H9 (cell line): ENCODE results near the gene CDH4. TPM values are rescaled to one million over a fixed set of nuclear protein-coding genes. Genes with fewer than 3 reads are reported as not detected.

Experiments used
- DNase-seq: peaks from one replicate; pipeline ENCODE4 v3.0.0-alpha.2; 2017
- H2AFZ ChIP-seq: one replicate; pipeline ENCODE4 v1.6.1; 2013; ENCODE audit warnings: mild to moderate bottlenecking, low read length, control low read depth, moderate library complexity
- H2AK5ac ChIP-seq: 2 replicates; pipeline ENCODE4 v1.6.1; 2013; ENCODE audit warnings: low read length, control low read depth, mixed read lengths; ENCODE audit not compliant: insufficient read length
- H2BK120ac ChIP-seq: one replicate; pipeline ENCODE4 v1.6.1; 2013; ENCODE audit warnings: low read depth, mild to moderate bottlenecking, low read length, control low read depth, inconsistent platforms; ENCODE audit not compliant: poor library complexity, severe bottlenecking
- H2BK12ac ChIP-seq: 2 replicates; pipeline ENCODE4 v1.6.1; 2013; ENCODE audit warnings: low read length, control low read depth, mixed read lengths, low read depth; ENCODE audit not compliant: insufficient read length
- H2BK15ac ChIP-seq: 2 replicates; pipeline ENCODE4 v1.6.1; 2013; ENCODE audit warnings: low read depth, low read length, control low read depth
- H2BK20ac ChIP-seq: one replicate; pipeline ENCODE4 v1.6.1; 2013; ENCODE audit warnings: low read depth, mild to moderate bottlenecking, low read length, control low read depth, inconsistent platforms; ENCODE audit not compliant: poor library complexity, severe bottlenecking
- H2BK5ac ChIP-seq: 2 replicates; pipeline ENCODE4 v1.6.1; 2013; ENCODE audit warnings: low read length, control low read depth, mixed read lengths; ENCODE audit not compliant: insufficient read length
- H3K14ac ChIP-seq: 2 replicates; pipeline ENCODE4 v1.6.1; 2013; ENCODE audit warnings: low read length, control low read depth; ENCODE audit not compliant: insufficient read depth
- H3K18ac ChIP-seq: 2 replicates; pipeline ENCODE4 v1.6.1; 2013; ENCODE audit warnings: low read depth, mild to moderate bottlenecking, mixed read lengths, low read length, control low read depth; ENCODE audit not compliant: insufficient read length
- H3K23ac ChIP-seq: 2 replicates; pipeline ENCODE4 v1.6.1; 2013; ENCODE audit warnings: low read length, control low read depth, mixed read lengths, low read depth; ENCODE audit not compliant: insufficient read length
- H3K23me2 ChIP-seq: 2 replicates; pipeline ENCODE4 v1.6.1; 2013; ENCODE audit warnings: low read depth, mild to moderate bottlenecking, mixed read lengths, low read length, control low read depth; ENCODE audit not compliant: insufficient read length, poor library complexity, severe bottlenecking
- H3K27ac ChIP-seq: 2 replicates; pipeline ENCODE4 v1.5.1; 2013; ENCODE audit warnings: low read length, control low read depth, mixed read lengths, low read depth; ENCODE audit not compliant: insufficient read length
- H3K27me3 ChIP-seq: 2 replicates; pipeline ENCODE4 v1.6.1; 2013; ENCODE audit warnings: low read length, control low read depth, inconsistent platforms; ENCODE audit not compliant: insufficient read depth
- H3K4ac ChIP-seq: 2 replicates; pipeline ENCODE4 v1.6.1; 2013; ENCODE audit warnings: low read depth, mild to moderate bottlenecking, control low read depth, inconsistent platforms, low read length, moderate library complexity
- H3K4me1 ChIP-seq: 2 replicates; pipeline ENCODE4 v1.6.1; 2013; ENCODE audit warnings: low read length, control low read depth, inconsistent platforms; ENCODE audit not compliant: insufficient read depth
- H3K4me2 ChIP-seq: 2 replicates; pipeline ENCODE4 v1.6.1; 2013; ENCODE audit warnings: low read length, control low read depth, mixed read lengths; ENCODE audit not compliant: insufficient read length, insufficient read depth
- H3K56ac ChIP-seq: 2 replicates; pipeline ENCODE4 v1.6.1; 2013; ENCODE audit warnings: low read depth, mild to moderate bottlenecking, mixed read lengths, low read length, control low read depth; ENCODE audit not compliant: insufficient read length
- H3K79me1 ChIP-seq: 2 replicates; pipeline ENCODE4 v1.6.1; 2013; ENCODE audit warnings: low read depth, mild to moderate bottlenecking, moderate library complexity, low read length, control low read depth, inconsistent platforms; ENCODE audit not compliant: insufficient read depth, poor library complexity, severe bottlenecking
- H3K79me2 ChIP-seq: 2 replicates; pipeline ENCODE4 v1.6.1; 2013; ENCODE audit warnings: low read length, control low read depth, inconsistent platforms; ENCODE audit not compliant: insufficient read depth
- H3K9ac ChIP-seq: 2 replicates; pipeline ENCODE4 v1.6.1; 2013; ENCODE audit warnings: low read length, control low read depth, mixed read lengths; ENCODE audit not compliant: insufficient read length; ENCODE audit errors: extremely low read depth
- H3K9me3 ChIP-seq: one replicate; pipeline ENCODE4 v1.6.1; 2013; ENCODE audit warnings: low read depth, low read length, inconsistent platforms; ENCODE audit not compliant: control insufficient read depth
- H3T11ph ChIP-seq: one replicate; pipeline ENCODE4 v1.6.1; 2013; ENCODE audit warnings: mild to moderate bottlenecking, low read length, control low read depth, inconsistent platforms
- H4K20me1 ChIP-seq: one replicate; pipeline ENCODE4 v1.6.1; 2013; ENCODE audit not compliant: control insufficient read depth, insufficient read length, insufficient read depth
- H4K5ac ChIP-seq: 2 replicates; pipeline ENCODE4 v1.6.1; 2013; ENCODE audit warnings: low read depth, mild to moderate bottlenecking, mixed read lengths, low read length, control low read depth; ENCODE audit not compliant: insufficient read length
- H4K8ac ChIP-seq: replicated peaks from 2 replicates; pipeline ENCODE4 v1.6.1; 2013; ENCODE audit warnings: low read length, control low read depth, mixed read lengths, low read depth; ENCODE audit not compliant: insufficient read length
- H4K91ac ChIP-seq: 2 replicates; pipeline ENCODE4 v1.6.1; 2013; ENCODE audit warnings: low read depth, mild to moderate bottlenecking, moderate library complexity, mixed read lengths, low read length, control low read depth; ENCODE audit not compliant: insufficient read length
- H3K27ac Mint-ChIP-seq, 3 experiments: 2 replicates in 2 of 3; 3 replicates in 1 of 3; pipeline ENCODE4 v1.8.0; 2020 to 2021; ENCODE audit warnings: mixed read lengths in 3 of 3, mild to moderate bottlenecking in 1 of 3, moderate library complexity in 1 of 3
- H3K27me3 Mint-ChIP-seq: 2 replicates; pipeline ENCODE4 v1.8.0; 2021; ENCODE audit warnings: low read depth, mild to moderate bottlenecking, moderate library complexity, mixed read lengths
- H3K36me3 Mint-ChIP-seq, 3 experiments: 2 replicates in 2 of 3; 3 replicates in 1 of 3; pipeline ENCODE4 v1.8.0; 2020 to 2021; ENCODE audit warnings: low read depth in 3 of 3, mixed read lengths in 3 of 3; ENCODE audit not compliant: insufficient read depth in 1 of 3
- H3K4me1 Mint-ChIP-seq, 2 experiments: 2 replicates each; pipeline ENCODE4 v1.8.0; 2020; ENCODE audit warnings: mixed read lengths in 2 of 2
- H3K4me3 Mint-ChIP-seq, 2 experiments: 2 replicates in 1 of 2; 3 replicates in 1 of 2; pipeline ENCODE4 v1.8.0; 2020 to 2021; ENCODE audit warnings: mild to moderate bottlenecking in 2 of 2, mixed read lengths in 2 of 2, moderate library complexity in 1 of 2
- H3K9me3 Mint-ChIP-seq, 2 experiments: 2 replicates in 1 of 2; 3 replicates in 1 of 2; pipeline ENCODE4 v1.8.0; 2020; ENCODE audit warnings: mild to moderate bottlenecking in 2 of 2, mixed read lengths in 2 of 2, moderate library complexity in 1 of 2
- WGBS: extraction: QIAGEN DNeasy Blood & Tissue Kit; methylation state at CpG from one replicate; pipeline ENCODE4 v1.1.7; 2013; ENCODE audit warnings: missing lambda C conversion rate, low lambda C conversion rate, mixed read lengths; ENCODE audit not compliant: insufficient read length; ENCODE audit errors: extremely low coverage; 5-methylcytosine and 5-hydroxymethylcytosine counted together
- total RNA-seq: library from RNA; stranded (reverse); gene quantifications from 2 replicates; pipeline ENCODE4 v1.2.1, GENCODE V29; 2021
- TF ChIP-seq, protein P1 (sequence below): fragments of 200-600 bp; sonication (generic); conservative IDR thresholded peaks from 3 replicates; pipeline ENCODE4 v1.8.0; 2021; ENCODE audit warnings: antibody characterized with exemption, mild to moderate bottlenecking

CDH4 gene
- total RNA-seq, 1 experiment from 2014 or later, result 3.0 TPM

GRCh38 chr20:61699495-61700374, 447.7 kb downstream of the CDH4 start:
- H2BK12ac ChIP-seq, result no peak overlapping the region
- no peak overlapping the region for H2AK5ac ChIP-seq
- H3T11ph ChIP-seq, result no peak overlapping the region
- no peak overlapping the region for H3K4me2 ChIP-seq
- H3K27ac ChIP-seq, result no peak overlapping the region
- H4K5ac ChIP-seq, result no peak overlapping the region
- DNase-seq, result no peak
- H2BK120ac ChIP-seq, result no peak overlapping the region
- H2BK20ac ChIP-seq, result no peak overlapping the region
- H3K9me3 ChIP-seq, result no peaks in the 10 kb centered on the region
- no peak overlapping the region for H4K8ac ChIP-seq
- H4K20me1 ChIP-seq, result no peaks in the 10 kb centered on the region
- no peaks in the 10 kb centered on the region for H3K4me1 ChIP-seq
- no peak overlapping the region for H3K23ac ChIP-seq
- H3K27ac Mint-ChIP-seq, result peak overlapping the region in 1 of 3 experiments; percentile 66; a peak in 2 of 7 replicates
- H3K9ac ChIP-seq, result no peak overlapping the region
- H3K18ac ChIP-seq, result no peak overlapping the region
- no peak overlapping the region for H3K4me3 Mint-ChIP-seq
- no peak overlapping the region for H3K56ac ChIP-seq
- WGBS, result no CpG with 5 or more reads among the region's 31 CpGs
- H3K27me3 ChIP-seq, result no peaks in the 10 kb centered on the region; the same call in 1 of the 2 replicates
- TF ChIP-seq, protein P1, sequence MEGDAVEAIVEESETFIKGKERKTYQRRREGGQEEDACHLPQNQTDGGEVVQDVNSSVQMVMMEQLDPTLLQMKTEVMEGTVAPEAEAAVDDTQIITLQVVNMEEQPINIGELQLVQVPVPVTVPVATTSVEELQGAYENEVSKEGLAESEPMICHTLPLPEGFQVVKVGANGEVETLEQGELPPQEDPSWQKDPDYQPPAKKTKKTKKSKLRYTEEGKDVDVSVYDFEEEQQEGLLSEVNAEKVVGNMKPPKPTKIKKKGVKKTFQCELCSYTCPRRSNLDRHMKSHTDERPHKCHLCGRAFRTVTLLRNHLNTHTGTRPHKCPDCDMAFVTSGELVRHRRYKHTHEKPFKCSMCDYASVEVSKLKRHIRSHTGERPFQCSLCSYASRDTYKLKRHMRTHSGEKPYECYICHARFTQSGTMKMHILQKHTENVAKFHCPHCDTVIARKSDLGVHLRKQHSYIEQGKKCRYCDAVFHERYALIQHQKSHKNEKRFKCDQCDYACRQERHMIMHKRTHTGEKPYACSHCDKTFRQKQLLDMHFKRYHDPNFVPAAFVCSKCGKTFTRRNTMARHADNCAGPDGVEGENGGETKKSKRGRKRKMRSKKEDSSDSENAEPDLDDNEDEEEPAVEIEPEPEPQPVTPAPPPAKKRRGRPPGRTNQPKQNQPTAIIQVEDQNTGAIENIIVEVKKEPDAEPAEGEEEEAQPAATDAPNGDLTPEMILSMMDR, result no peak
- H3K79me2 ChIP-seq, result no peaks in the 10 kb centered on the region
- H3K79me1 ChIP-seq, result no peaks in the 10 kb centered on the region
- peaks cover 56% of the 10 kb centered on the region for H3K27me3 Mint-ChIP-seq
- H4K91ac ChIP-seq, result no peak overlapping the region
- no peaks in the 10 kb centered on the region; a peak in 1 of 7 replicates for H3K36me3 Mint-ChIP-seq
- H3K9me3 Mint-ChIP-seq, result peaks cover 0 to 2% of the 10 kb centered on the region in 2 experiments; a peak in 1 of 5 replicates
- peak overlapping the region; percentile 50 for H3K14ac ChIP-seq
- no peaks in the 10 kb centered on the region for H3K4me1 Mint-ChIP-seq
- no peak overlapping the region for H2AFZ ChIP-seq
- no peak overlapping the region for H2BK5ac ChIP-seq
- H2BK15ac ChIP-seq, result no peak overlapping the region
- no peak overlapping the region for H3K4ac ChIP-seq
- H3K23me2 ChIP-seq, result no peaks in the 10 kb centered on the region
